Subcutaneous abdominal adipose tissue (tissue), 5 donors: Measurements from ENCODE around the gene AKAP6.

ENCODE experiments used
- H3K27ac ChIP-seq: one replicate; pipeline ENCODE4 v1.7.0; 2013; ENCODE audit warnings: low read depth, mild to moderate bottlenecking, inconsistent platforms, low read length, moderate library complexity
- H3K27me3 ChIP-seq, 5 donors: one replicate each; pipeline ENCODE4 v1.7.0; 2013; ENCODE audit warnings: low read length in 5 of 5, inconsistent platforms in 1 of 5; ENCODE audit not compliant: control insufficient read depth in 5 of 5, insufficient read depth in 4 of 5
- H3K36me3 ChIP-seq, 5 donors: one replicate each; pipeline ENCODE4 v1.7.0; 2013; ENCODE audit warnings: low read length in 5 of 5; ENCODE audit not compliant: control insufficient read depth in 5 of 5, insufficient read depth in 5 of 5
- H3K4me1 ChIP-seq, 5 donors: one replicate each; pipeline ENCODE4 v1.7.0; 2013; ENCODE audit warnings: low read length in 5 of 5, mild to moderate bottlenecking in 3 of 5, moderate library complexity in 1 of 5; ENCODE audit not compliant: control insufficient read depth in 5 of 5, insufficient read depth in 5 of 5
- H3K4me3 ChIP-seq, 5 donors: one replicate each; pipeline ENCODE4 v1.7.0; 2013; ENCODE audit warnings: low read length in 5 of 5, low read depth in 1 of 5
- H3K9ac ChIP-seq, 5 donors: one replicate each; pipeline ENCODE4 v1.7.0; 2013; ENCODE audit warnings: low read length in 5 of 5, mild to moderate bottlenecking in 4 of 5, moderate library complexity in 3 of 5
- H3K9me3 ChIP-seq, 5 donors: one replicate each; pipeline ENCODE4 v1.7.0; 2013; ENCODE audit warnings: low read length in 5 of 5; ENCODE audit not compliant: control insufficient read depth in 5 of 5
- donor health status: healthy.
- donor health status: healthy.
- donor health status: healthy.
- donor health status: healthy.
- donor health status: healthy.

Gene AKAP6

DNA sequence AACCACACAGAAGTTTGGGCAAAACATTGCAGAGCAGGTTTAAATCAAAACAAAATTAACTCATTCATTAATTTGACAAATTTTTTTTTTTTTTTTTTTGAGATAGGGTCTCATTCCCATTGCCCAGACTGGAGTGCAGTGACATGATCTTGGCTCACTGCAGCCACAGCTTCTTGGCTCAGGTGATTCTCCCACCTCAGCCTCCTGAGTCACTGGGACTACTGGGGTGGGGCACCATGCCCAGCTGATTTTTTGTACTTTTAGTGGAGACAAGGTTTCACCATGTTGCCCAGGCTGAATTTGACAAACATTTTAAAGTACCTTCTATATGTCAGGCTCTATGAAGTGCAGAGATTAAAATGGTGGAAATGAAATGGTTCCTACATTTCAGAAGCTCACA is 352.5 kb downstream of the AKAP6 start:
- H3K27ac ChIP-seq, result no peak overlapping the region
- H3K36me3 ChIP-seq, result no peaks in the 10 kb centered on the region
- H3K27me3 ChIP-seq, result no peaks in the 10 kb centered on the region
- H3K9me3 ChIP-seq, result no peaks in the 10 kb centered on the region
- no peak overlapping the region for H3K4me3 ChIP-seq
- H3K4me1 ChIP-seq, result no peaks in the 10 kb centered on the region
- H3K9ac ChIP-seq, result no peak overlapping the region

- no peak overlapping the region for H3K9ac ChIP-seq
Measured at GRCh38 chr14:32682214-32682613, 353.1 kb downstream of the AKAP6 start.

DNA sequence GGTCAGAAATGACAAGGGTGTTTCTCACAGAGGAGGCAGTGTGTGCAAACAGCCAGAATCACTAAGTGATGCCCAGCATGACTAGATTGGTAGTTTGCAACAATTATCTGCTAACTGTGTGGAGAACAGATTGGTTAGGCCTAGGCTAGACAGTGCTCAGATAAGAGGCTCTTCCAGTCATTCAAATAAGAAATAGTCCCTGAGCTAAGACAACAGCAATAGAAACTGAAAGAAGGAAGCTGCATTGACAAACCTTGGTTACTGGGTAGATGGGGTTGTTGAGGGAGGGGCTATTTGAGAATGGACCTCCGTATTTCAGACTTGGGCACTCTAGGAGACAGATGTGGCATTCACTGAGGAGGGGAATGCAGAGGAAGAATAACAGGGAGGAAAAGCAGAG is 354.6 kb downstream of the AKAP6 start:
- Histone ChIP-seq H3K4me1 (no peaks in the 10 kb centered on the region), H3K36me3 (no peaks in the 10 kb centered on the region), H3K27me3 (no peaks in the 10 kb centered on the region), H3K4me3 (no peak overlapping the region), H3K9me3 (no peaks in the 10 kb centered on the region), H3K9ac (no peak overlapping the region), H3K27ac (no peak overlapping the region)

More at GRCh38 chr14:32682214-32682613, 353.1 kb downstream of the AKAP6 start:
- Histone ChIP-seq H3K9me3 (no peaks in the 10 kb centered on the region), H3K27me3 (no peaks in the 10 kb centered on the region), H3K4me1 (no peaks in the 10 kb centered on the region), H3K27ac (no peak overlapping the region), H3K36me3 (no peaks in the 10 kb centered on the region), H3K4me3 (no peak overlapping the region)

- Histone ChIP-seq H3K27ac (no peak overlapping the region), H3K36me3 (no peaks in the 10 kb centered on the region), H3K4me1 (no peaks in the 10 kb centered on the region), H3K27me3 (no peaks in the 10 kb centered on the region), H3K9ac (no peak overlapping the region), H3K9me3 (no peaks in the 10 kb centered on the region), H3K4me3 (no peak overlapping the region)
Measured at GRCh38 chr14:32688941-32689340, 359.8 kb downstream of the AKAP6 start.

DNA sequence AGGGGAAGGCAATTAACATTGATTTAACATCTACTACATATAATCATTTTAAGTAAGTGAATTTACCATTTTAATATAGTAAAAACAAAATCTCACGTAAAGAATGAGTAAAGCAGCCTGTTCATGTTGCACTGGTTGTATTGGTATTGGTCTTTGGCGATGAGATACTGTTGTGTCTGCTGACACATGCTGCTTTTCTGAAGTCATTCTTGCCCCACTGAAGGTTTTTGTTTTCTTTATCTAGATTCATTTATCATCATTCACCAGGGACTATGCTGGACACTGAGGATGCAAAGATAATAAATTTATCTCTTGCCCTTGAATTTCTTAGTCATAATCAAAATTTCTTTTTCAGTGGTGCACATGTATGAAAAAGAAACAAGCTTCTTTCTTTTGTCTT is 363.3 kb downstream of the AKAP6 start:
- Histone ChIP-seq H3K4me1 (no peaks in the 10 kb centered on the region), H3K9ac (no peak overlapping the region), H3K27ac (no peak overlapping the region), H3K36me3 (no peaks in the 10 kb centered on the region), H3K27me3 (no peaks in the 10 kb centered on the region), H3K9me3 (no peaks in the 10 kb centered on the region), H3K4me3 (no peak overlapping the region)

DNA sequence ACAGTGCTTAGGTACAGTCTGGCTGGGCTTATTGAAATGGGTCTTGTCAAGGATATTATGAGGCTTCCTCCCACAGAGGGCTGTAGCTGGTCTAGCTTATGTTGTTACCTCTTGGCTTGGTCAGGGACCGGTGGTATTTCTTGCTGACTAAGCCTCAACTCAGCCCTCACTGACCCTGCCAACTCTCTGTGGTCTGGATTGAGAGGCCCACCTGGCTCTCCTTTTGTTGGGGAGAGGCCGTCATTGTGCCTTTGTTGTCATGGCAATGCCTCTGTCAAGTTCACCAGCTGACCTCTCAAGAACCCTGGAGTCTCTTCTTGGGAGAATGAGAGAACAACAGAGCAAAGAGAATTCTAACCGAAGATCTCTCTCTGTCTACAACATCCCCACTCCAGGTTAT is 364.0 kb downstream of the AKAP6 start:
- Histone ChIP-seq H3K4me3 (no peak overlapping the region), H3K4me1 (no peaks in the 10 kb centered on the region), H3K27ac (no peak overlapping the region), H3K27me3 (no peaks in the 10 kb centered on the region), H3K36me3 (no peaks in the 10 kb centered on the region), H3K9me3 (no peaks in the 10 kb centered on the region), H3K9ac (no peak overlapping the region)

DNA sequence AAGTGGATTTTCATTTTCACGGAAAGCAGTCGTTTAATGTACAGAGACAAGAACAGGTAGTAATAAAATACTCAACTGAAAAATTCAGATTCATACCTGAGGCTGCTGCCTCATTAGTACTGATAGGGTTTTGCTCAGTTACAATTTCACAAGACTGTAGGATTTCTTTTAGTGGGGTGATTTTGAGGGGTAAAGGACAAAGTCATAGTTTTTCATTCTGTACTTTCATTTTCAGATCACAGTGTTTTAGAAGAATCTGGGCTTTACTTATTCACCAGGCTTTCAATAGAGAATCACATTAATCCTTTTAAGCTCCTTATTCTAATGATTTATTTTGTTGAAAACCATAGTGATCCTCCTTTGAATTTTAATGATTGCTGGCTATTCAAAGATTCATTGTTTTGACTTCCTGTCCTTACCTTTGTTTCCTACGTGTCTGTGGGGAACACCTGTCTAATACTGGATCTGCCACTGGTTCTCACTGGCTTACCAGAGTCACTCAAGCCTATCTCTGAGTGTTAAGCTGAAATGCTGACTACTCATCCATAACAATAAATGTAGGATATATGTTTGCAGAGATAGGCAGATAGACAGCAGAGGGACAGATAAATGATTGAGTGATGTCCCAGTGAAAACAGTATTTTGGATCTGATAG is 365.8 kb downstream of the AKAP6 start:
- Histone ChIP-seq H3K9ac (no peak overlapping the region), H3K4me3 (no peak overlapping the region), H3K27ac (no peak overlapping the region), H3K9me3 (no peaks in the 10 kb centered on the region), H3K27me3 (no peaks in the 10 kb centered on the region), H3K4me1 (no peaks in the 10 kb centered on the region), H3K36me3 (no peaks in the 10 kb centered on the region)

DNA sequence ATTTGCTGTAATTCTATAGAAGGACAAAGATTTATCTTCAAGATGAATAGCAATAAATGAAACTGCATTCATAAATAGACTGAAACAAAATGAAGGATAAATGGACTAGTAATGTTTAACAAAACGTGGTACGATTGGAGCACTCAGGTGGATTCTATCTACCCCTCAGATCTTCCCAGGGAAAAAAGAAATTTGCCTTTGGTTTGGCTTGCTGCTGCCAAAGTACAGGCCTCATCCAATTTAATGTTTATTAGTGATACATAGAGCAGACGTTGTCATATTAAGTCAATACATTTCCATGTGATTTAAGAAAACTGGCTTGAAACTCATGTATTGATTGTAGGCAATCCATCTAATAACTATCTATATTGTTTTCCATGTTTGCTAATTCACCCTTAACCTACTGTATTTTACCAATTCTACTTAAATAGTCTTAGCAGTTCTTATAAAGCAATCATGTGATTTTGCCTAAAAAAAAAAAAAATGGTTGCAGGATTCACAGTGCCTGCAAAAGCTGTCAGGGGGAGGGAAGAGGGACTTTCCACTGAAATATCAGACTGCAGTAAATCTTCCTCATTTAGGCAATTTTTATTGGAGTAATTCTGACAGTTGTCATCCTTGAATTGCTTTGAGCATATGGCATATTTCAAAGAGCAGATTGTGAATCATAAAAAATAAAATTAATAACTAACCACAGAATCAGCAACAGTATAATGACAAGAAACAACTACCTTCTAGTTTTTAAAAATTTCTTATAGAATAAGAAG is 367.4 kb downstream of the AKAP6 start:
- Histone ChIP-seq H3K4me3 (no peak overlapping the region), H3K36me3 (no peaks in the 10 kb centered on the region), H3K27me3 (no peaks in the 10 kb centered on the region), H3K4me1 (no peaks in the 10 kb centered on the region), H3K9me3 (no peaks in the 10 kb centered on the region), H3K9ac (no peak overlapping the region), H3K27ac (no peak overlapping the region)

- H3K4me3 ChIP-seq, result no peak overlapping the region
- H3K9ac ChIP-seq, result no peak overlapping the region
- H3K4me1 ChIP-seq, result peaks cover 0 to 3% (median 0%) of the 10 kb centered on the region in 5 donors
- no peaks in the 10 kb centered on the region for H3K36me3 ChIP-seq
- H3K27ac ChIP-seq, result no peak overlapping the region
- no peaks in the 10 kb centered on the region for H3K27me3 ChIP-seq
- no peaks in the 10 kb centered on the region for H3K9me3 ChIP-seq
Measured at GRCh38 chr14:32697114-32697513, 368.0 kb downstream of the AKAP6 start.

DNA sequence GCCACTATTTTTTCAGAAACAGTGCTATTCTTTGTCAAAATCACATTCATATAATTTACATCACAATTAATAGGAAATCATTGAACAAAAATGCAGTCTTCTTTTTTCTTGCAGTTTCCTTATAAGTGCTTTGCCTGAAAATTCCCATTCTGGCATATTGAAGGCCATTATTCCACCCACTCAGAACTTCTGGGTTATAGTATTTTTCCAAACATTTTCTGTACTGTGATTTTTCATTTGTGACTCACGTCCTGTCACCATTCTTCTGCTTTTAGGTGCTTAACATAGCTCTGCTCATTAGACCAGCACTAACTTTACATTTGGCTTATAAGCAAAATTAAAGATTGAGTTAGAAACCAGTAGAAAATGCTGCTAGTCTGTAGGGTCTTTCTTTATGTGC is 368.6 kb downstream of the AKAP6 start:
- Histone ChIP-seq H3K9me3 (no peaks in the 10 kb centered on the region), H3K36me3 (no peaks in the 10 kb centered on the region), H3K4me3 (no peak overlapping the region), H3K27ac (no peak overlapping the region), H3K27me3 (no peaks in the 10 kb centered on the region), H3K9ac (no peak overlapping the region), H3K4me1 (peaks cover 0 to 8% (median 4%) of the 10 kb centered on the region in 5 donors)
